ENCODE measurements around the gene TRAPPC14. TPM values are rescaled to one million over a fixed set of nuclear protein-coding genes. Genes with fewer than 3 reads are reported as not detected.
A peak's percentile ranks its signal among the peaks of the same experiment; 100 is the strongest.

Gene TRAPPC14
- total RNA-seq, 4 donors from 2014 or later, result 11.1 to 21.1 (median 11.8) TPM

- DNase-seq, result no peak
- intact Hi-C loops (cut with DNase I), result no loop called here
- TF ChIP-seq CTCF (IDR thresholded peaks at IDR 0.05) (no peak), POLR2A (IDR thresholded peaks at IDR 0.05) (no peak)
- Histone ChIP-seq H3K27me3 (no peaks in the 10 kb centered on the region), H3K27ac (no peak overlapping the region), H3K9me3 (no peaks in the 10 kb centered on the region), H3K4me3 (replicated peaks in 1 of 3) (no peak overlapping the region), H3K4me1 (peaks cover 5 to 7% of the 10 kb centered on the region in 2 donors), H3K36me3 (no peaks in the 10 kb centered on the region)
- whole genome bisulfite sequencing, 2 donors, result 56 to 64% methylated on average over 2 to 6 of the region's 6 CpGs
Measured at GRCh38 chr7:100163006-100163531, 4.5 kb upstream of the TRAPPC14 start.

GRCh38 chr7:100160067-100160466 lies 1.5 kb upstream of the TRAPPC14 start:
- WGBS, 2 donors, result 91 to 95% methylated on average over 13 to 17 of the region's 18 CpGs
- no peak overlapping the region for H3K4me3 ChIP-seq (replicated peaks in 1 of 3)
- no peak for DNase-seq
- H3K4me1 ChIP-seq, result peaks cover 13% of the 10 kb centered on the region in 2 donors
- H3K36me3 ChIP-seq, result peaks cover 0 to under 1% of the 10 kb centered on the region in 2 donors
- H3K27me3 ChIP-seq, result no peaks in the 10 kb centered on the region
- no peak for TF ChIP-seq CTCF (IDR thresholded peaks at IDR 0.05)
- TF ChIP-seq POLR2A (IDR thresholded peaks at IDR 0.05), result no peak
- intact Hi-C loops (cut with DNase I), result no loop called here
- H3K9me3 ChIP-seq, result no peaks in the 10 kb centered on the region
- no peak overlapping the region for H3K27ac ChIP-seq

- peak overlapping the region; percentile 63 to 69 (median 67) for H3K27ac ChIP-seq
- DNase-seq, result no peak
- H3K27me3 ChIP-seq, result no peaks in the 10 kb centered on the region
- no peaks in the 10 kb centered on the region for H3K9me3 ChIP-seq
- peaks cover 0 to 5% of the 10 kb centered on the region in 2 donors for H3K36me3 ChIP-seq
- no peak for TF ChIP-seq CTCF (IDR thresholded peaks at IDR 0.05)
- TF ChIP-seq POLR2A (IDR thresholded peaks at IDR 0.05), result no peak
- intact Hi-C loops (cut with DNase I), result no loop called here
- 69 to 70% methylated on average over 7 of the region's 7 CpGs for WGBS, 2 donors
- peak overlapping the region; percentile 77 to 97 (median 92) for H3K4me3 ChIP-seq (replicated peaks in 1 of 3)
- H3K4me1 ChIP-seq, result peaks cover 13% of the 10 kb centered on the region in 2 donors
Measured at GRCh38 chr7:100159099-100159623, 638 bp upstream of the TRAPPC14 start.

GRCh38 chr7:100157334-100158228 lies 942 bp downstream of the TRAPPC14 start:
- no peaks in the 10 kb centered on the region for H3K9me3 ChIP-seq
- TF ChIP-seq POLR2A (IDR thresholded peaks at IDR 0.05) (no peak), CTCF (IDR thresholded peaks at IDR 0.05) (no peak)
- peak; percentile 49 to 51 for DNase-seq
- H3K27ac ChIP-seq, result peak overlapping the region; percentile 63 to 69 (median 67)
- H3K4me3 ChIP-seq (replicated peaks in 1 of 3), result peak overlapping the region; percentile 77 to 97 (median 92)
- H3K27me3 ChIP-seq, result no peaks in the 10 kb centered on the region
- peaks cover 13% of the 10 kb centered on the region in 2 donors for H3K4me1 ChIP-seq
- peaks cover 0 to 8% of the 10 kb centered on the region in 2 donors for H3K36me3 ChIP-seq
- 14 to 24% methylated on average over 19 to 28 of the region's 32 CpGs for WGBS, 2 donors
- intact Hi-C loops (cut with DNase I), result no loop called here

- Histone ChIP-seq H3K4me3 (replicated peaks in 1 of 3) (no peak overlapping the region), H3K27me3 (no peaks in the 10 kb centered on the region), H3K9me3 (no peaks in the 10 kb centered on the region), H3K27ac (no peak overlapping the region), H3K36me3 (peaks cover 0 to 8% of the 10 kb centered on the region in 2 donors), H3K4me1 (peaks cover 13% of the 10 kb centered on the region in 2 donors)
- intact Hi-C loops (cut with DNase I), result no loop called here
- TF ChIP-seq CTCF (IDR thresholded peaks at IDR 0.05) (no peak), POLR2A (IDR thresholded peaks at IDR 0.05) (no peak)
- WGBS, 2 donors, result 81% methylated on average over 5 of the region's 5 CpGs; no CpG with 5 or more reads in 1 of the 2 donors
- DNase-seq, result no peak
Measured at GRCh38 chr7:100157069-100157333, 1.5 kb downstream of the TRAPPC14 start.

All from thyroid gland (tissue), 4 donors.